IMR-90 (cell line): Measurements from ENCODE around the gene PRR14L.

ENCODE experiments used
- MXI1 ChIP-seq: IDR thresholded peaks from 2 replicates; pipeline ENCODE4 v1.6.1; 2012; ENCODE audit warnings: low read depth, mild to moderate bottlenecking, low read length, moderate library complexity, borderline replicate concordance
- POLR2A ChIP-seq: IDR thresholded peaks from 2 replicates; pipeline ENCODE4 v1.6.1; 2012; ENCODE audit warnings: mild to moderate bottlenecking, low read depth, low read length
- RAD21 ChIP-seq: IDR thresholded peaks from 2 replicates; pipeline ENCODE4 v1.6.1; 2012; ENCODE audit warnings: low read length, improper control_type of control experiment
- RCOR1 ChIP-seq: IDR thresholded peaks from 2 replicates; pipeline ENCODE4 v1.6.1; 2012; ENCODE audit warnings: mild to moderate bottlenecking, low read length, improper control_type of control experiment; ENCODE audit not compliant: insufficient replicate concordance
- TF ChIP-seq, protein P1 (sequence below): conservative IDR thresholded peaks from 2 replicates; pipeline ENCODE4 v1.5.1; 2012; ENCODE audit warnings: mild to moderate bottlenecking, low read depth, low read length, improper control_type of control experiment
- TF ChIP-seq, protein P2 (sequence below): fragments of 150-350 bp; IDR thresholded peaks from 2 replicates; pipeline ENCODE4 v1.6.1; 2017; ENCODE audit warnings: mild to moderate bottlenecking, antibody characterized with exemption, low read length, low read depth
- TF ChIP-seq, protein P3 (sequence below): fragments of 150-350 bp; IDR thresholded peaks from 2 replicates; pipeline ENCODE4 v1.6.1; 2016; ENCODE audit warnings: low read depth, mild to moderate bottlenecking, low read length, moderate library complexity, borderline replicate concordance

DNA sequence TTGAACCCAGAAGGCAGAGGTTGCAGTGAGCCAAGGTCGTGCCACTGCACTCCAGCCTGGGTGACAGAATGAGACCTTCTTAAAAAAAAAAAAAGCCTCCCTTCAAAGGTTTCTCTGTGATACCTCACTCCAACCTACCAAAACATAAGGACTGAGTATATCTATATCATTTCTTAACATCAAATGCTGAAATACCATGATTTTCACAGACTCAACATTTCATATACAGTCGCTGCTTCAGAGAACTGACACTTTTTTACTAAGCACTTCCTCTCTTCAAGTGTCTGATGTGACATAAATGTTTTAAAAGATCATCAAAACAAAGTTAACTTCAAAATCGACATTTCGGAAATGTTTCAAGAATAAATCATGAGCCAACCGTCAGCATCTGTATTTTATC lies 12.0 kb downstream of the PRR14L start:
- TF ChIP-seq, protein P1, sequence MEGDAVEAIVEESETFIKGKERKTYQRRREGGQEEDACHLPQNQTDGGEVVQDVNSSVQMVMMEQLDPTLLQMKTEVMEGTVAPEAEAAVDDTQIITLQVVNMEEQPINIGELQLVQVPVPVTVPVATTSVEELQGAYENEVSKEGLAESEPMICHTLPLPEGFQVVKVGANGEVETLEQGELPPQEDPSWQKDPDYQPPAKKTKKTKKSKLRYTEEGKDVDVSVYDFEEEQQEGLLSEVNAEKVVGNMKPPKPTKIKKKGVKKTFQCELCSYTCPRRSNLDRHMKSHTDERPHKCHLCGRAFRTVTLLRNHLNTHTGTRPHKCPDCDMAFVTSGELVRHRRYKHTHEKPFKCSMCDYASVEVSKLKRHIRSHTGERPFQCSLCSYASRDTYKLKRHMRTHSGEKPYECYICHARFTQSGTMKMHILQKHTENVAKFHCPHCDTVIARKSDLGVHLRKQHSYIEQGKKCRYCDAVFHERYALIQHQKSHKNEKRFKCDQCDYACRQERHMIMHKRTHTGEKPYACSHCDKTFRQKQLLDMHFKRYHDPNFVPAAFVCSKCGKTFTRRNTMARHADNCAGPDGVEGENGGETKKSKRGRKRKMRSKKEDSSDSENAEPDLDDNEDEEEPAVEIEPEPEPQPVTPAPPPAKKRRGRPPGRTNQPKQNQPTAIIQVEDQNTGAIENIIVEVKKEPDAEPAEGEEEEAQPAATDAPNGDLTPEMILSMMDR, result no peak
- TF ChIP-seq POLR2A (no peak), RAD21 (no peak), RCOR1 (no peak), MXI1 (no peak)
- TF ChIP-seq, protein P2, sequence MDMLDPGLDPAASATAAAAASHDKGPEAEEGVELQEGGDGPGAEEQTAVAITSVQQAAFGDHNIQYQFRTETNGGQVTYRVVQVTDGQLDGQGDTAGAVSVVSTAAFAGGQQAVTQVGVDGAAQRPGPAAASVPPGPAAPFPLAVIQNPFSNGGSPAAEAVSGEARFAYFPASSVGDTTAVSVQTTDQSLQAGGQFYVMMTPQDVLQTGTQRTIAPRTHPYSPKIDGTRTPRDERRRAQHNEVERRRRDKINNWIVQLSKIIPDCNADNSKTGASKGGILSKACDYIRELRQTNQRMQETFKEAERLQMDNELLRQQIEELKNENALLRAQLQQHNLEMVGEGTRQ, result no peak
- TF ChIP-seq, protein P3, sequence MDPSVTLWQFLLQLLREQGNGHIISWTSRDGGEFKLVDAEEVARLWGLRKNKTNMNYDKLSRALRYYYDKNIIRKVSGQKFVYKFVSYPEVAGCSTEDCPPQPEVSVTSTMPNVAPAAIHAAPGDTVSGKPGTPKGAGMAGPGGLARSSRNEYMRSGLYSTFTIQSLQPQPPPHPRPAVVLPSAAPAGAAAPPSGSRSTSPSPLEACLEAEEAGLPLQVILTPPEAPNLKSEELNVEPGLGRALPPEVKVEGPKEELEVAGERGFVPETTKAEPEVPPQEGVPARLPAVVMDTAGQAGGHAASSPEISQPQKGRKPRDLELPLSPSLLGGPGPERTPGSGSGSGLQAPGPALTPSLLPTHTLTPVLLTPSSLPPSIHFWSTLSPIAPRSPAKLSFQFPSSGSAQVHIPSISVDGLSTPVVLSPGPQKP, result no peak
